Measurements from ENCODE around the gene SPTB.

Gene SPTB

DNA sequence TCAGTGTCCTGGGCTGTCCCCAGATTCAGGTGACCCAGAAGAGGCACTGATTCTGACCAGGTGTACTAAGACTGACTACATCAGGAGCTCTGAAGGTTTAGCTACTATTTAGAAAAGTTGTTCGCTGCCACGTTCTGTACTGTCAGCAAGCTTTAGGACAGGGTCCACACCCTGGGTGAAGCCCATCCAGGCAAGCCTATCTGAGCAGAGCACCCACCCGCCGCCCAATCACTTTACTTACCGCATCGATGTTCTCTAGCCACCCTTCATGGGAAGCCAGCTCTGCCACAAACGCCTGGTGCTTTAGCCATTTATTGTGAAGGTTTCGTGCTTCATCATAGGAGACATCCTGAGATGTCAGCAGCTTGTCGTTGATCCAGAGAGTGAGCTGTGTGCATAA is 95.7 kb downstream of the SPTB start:
- no peak for DNase-seq

DNA sequence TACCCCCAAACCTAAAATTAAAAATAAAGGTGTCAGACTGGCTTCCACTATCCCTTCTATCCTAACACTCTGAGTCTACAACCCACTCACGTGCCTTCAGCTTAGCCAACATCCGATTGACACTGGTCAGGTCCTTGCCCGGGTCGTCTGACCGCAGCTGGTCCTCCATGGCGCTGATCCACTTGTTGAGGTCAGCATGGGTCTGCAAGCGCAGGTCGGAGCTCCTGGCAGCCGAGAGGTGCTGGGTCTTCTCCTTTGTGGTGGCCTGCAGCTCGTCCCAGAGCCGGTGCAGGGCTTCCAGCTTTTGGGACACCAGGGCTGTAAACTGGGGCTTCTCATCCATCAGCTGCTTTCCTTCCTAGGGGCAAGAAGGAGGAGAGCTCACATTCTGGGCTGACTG is 97.5 kb downstream of the SPTB start:
- DNase-seq = no peak

DNA sequence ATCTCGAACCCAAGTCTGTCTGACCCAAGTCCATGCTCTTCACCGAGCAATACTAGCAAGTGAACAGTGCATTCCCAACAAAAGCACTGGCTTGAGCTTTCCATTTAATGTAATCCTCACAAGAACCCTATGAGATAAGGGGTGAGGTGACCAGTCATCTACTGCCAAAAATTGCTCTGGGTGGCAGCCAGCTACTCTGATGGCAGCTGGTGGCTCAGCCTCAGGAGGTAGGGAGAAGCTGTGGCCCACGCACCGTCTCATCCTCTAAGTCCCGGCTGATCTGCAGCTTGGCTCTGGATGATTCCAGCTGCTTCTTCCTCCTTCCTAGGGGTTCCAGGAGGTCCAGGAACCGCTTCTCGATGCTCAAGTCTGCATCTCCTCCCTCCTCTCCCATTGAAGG is 100.2 kb downstream of the SPTB start:
- no peak for DNase-seq

DNA sequence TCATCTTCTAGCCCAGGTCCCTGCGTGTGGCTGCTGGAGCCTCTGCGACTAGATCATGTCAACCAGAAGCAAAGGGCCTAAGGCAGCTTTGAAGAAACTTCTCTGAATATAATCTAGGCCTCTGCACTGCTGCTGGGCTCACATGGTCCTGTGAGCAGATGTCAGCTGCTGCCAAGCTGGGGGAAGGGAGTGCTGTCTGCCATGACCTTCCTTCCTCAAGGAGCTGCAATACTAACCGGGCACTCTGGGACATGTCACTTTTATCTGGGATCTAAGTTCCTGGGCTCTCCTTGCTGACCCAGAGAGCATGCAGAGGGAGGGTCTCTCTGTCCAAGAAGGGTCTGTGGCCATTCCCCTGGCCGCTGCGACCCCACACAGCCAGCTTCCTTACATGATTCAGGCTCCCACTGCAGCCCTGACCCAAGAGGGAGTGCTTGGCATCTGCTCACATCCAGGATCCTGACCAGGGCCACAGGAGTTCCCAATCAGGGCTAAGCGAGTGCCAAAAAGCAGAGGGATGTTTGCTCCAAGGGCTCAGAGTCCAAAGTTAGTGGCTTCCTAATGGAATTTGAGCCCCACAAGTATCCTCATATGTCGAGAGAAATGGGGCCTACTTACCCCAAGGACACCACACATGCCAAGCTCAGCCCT is 101.5 kb downstream of the SPTB start:
- no peak for DNase-seq

DNA sequence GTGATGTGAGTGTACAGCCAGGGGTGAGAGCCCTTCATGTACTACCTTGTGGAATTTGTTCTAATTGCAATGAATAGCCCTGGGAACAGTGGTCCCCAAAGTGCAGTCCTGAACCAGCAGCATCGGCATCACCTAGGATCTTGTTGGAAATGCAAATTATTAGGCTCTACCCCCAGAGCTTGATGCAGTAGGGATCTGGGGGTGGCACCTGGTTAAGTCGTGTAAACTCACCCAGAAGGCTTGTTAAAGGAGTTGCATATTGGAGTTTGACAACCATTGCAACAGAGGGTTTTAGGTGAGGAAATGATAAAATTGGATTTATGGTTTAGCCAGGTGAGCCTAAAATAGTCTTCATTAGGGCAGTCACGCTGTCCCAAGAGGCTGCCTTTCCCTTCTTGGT is 102.2 kb downstream of the SPTB start:
- no peak for DNase-seq

DNA sequence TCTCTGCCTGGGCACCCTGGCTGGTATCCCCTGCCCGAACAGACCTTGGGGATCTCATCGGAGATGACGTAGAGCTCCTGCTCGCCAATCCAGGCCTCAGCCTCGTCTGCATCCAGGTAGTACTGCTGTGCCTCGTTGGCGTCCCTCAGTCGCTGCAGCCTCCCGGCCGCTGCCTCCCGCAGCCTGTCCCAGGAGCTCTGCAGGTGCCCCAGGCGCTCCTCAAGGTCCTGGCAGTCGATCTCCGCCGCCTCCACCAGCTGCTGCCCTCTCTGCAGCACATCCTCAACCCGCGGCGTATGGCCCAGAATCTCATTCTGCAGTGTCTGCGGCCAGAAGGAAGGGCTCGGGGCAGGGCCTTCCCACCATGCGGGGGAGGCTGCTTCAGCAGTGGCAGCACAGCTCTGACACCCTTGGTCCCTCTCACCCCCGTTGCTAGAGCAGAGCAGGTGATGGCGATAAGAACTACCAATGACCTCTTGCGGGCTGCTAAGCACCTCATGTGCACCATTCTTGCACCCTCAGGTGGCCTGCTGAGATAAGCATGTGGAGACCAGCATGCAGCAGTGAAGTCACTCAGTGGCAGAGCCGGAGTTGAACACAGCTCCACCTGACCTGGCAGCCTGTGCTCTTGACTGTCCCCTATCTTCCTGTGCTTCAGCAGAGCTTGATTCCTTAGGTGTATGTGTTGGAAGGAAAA is 104.5 kb downstream of the SPTB start:
- no peak for DNase-seq

DNA sequence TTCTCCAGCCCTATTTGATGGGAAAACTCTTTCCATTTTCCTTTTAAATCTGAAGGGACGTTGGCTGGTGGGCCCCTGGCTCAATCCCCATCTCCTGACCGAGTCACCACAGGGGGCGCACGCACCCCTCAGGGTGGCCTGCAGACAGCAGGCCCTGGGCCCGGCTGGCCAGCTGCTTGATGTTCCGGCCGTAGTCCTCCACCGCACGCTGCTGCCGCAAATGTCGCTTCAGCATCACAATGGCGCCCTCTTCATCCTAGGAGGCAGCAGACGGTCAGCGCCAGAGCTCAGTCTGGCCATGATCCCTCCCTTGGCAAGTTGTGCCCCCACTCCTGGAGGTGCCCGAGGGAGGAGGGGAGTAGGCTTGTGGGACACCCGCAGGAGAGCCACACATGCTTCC is 105.4 kb downstream of the SPTB start:
- no peak for DNase-seq

DNA sequence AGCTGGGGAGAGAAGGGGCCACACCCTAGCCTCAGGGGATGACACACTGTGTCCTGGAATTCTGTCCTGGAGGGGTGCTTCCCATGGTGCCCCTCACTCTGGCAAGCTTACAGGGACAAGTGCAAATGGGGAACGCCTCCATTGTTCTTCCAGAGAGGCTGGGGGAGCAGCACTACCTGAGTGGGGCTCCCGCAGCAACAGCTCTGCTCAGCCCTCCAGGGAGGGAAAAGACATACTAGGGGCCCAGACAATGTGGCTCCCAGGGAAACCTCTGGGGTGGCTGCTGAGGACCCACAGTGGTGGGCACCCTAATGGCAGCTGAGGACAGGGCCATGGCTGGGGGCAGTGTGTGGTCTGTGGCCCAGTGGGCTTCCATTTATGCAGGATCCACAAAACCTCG is 106.1 kb downstream of the SPTB start:
- no peak for DNase-seq

DNA sequence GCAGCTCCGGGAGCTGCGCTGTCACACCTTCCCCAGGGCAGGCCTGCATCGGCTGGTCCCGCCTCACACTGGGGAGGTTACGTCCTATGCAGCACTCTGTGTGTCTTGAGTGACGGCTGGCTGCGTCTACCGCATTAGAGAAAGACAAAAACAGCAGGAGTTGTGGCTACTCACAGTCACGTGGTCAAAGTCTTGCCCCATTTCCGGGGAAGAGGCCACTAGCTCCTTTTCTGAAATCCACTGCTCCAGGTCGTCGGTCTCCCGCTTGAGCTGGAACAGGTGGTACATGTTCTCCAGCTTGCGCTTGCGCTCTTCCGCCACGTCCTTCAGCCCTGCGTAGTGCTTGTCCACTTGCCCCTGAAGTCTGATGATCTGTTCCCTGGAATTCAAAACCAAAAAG is 106.7 kb downstream of the SPTB start:
- no peak for DNase-seq

DNA sequence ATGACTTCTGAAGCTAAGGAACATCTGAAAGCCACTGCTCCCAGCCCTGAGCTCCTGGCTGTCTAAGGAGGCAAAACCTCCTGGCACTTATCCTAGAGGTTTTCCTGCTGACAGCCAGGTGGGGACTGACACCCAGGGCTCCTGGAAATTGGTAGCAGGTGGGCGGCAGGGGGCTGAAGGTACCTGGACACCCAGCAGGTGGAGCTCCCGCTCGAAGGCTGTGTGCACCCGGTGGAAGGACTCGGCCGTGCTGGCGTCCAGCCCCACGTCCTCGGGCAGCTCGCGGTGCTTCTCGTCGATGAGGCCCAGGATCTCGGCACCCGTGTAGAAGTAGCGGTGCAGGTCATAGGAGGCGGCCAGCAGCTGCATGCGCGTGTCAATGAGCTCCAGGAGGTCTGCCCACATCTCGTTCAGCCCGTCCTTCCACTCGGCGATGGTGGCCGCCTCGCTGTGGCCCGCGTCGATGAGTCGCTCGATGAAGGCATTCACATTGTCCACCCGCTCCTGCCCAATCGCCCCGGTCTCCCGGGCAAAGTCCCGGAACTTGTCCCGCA is 107.2 kb downstream of the SPTB start:
- no peak for DNase-seq

DNA sequence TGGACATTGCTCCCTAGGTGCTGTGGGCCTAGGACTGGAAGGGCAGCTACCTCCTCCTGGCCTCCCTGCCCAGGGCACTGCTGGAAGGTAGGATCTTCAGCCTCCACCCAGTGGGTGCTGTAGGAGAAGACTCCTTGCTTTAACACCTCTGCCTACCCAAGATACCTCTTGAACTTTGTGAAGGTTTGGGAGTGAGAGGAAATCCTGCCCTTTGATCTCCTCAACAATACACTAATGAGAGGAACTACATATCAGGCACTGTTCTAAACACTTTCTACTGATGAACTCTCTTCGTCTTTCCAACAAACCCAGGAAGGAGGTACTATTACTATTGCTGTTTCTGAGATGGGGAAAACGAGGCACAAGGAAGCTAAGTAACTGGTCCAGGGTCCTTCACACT is 108.5 kb downstream of the SPTB start:
- no peak for DNase-seq

DNA sequence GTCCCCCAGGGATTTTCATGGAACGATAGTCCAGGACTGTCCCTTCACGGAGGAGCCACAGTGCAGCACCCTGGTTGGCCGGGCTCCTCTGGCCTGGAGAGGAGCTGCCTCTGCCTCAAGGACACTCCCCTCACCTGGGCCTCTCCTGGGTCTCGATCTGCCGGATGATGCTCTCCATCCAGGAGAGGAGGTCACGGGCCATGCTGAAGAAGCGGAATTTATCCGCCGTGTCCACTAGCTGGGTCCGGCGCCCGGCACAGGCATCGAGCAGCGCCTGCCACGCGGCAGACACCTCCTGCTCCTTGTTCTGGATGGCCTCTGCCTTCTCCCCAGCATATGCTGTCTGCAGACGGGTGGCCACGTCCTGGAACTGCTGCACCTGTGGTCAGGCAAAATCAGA is 109.0 kb downstream of the SPTB start:
- DNase-seq = no peak

DNA sequence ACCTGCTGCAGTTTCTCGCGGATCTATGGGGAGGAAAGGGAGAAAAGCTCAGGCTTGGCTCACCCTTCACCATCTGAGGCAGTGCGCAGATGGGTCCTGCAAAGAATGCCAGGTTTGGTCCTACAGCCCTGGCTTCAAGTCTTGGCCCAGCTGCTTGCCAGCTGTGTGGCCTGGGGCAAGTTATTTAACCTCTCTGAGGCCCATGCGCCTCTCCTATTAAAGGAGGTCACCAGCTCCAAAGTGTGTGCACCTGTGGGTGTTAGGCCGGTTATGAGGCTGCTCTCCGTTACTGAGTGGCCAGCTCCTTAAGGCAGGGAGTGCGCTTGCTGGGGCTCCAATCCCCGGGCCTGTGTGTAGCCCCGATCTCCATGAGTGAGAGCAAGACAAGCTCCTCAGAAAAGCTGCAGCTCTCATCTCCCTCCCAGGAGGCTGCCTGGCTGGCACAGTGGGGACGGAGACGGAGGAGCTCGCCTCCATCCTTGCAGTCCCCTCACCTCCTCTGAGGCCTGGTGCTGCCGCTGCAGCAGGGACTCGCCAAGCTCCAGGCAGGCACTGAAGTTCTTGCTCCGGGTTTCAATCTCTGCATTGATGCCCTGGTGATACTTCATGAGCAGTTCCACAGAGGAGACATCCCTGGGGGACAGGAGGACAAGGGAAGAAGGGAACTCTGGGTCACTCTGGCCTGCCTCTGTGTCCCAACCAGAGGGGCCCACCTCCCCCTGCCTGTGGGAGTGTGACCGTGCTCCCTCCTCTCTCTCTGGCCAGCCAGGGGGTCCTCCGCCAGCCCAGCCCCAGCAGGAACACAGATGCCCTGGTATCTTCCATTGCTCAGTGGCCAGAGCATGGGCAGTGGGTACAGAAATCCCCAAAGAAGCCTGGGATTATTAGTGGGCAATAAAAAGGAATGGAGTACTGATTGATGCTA is 110.3 kb downstream of the SPTB start:
- no peak for DNase-seq

DNA sequence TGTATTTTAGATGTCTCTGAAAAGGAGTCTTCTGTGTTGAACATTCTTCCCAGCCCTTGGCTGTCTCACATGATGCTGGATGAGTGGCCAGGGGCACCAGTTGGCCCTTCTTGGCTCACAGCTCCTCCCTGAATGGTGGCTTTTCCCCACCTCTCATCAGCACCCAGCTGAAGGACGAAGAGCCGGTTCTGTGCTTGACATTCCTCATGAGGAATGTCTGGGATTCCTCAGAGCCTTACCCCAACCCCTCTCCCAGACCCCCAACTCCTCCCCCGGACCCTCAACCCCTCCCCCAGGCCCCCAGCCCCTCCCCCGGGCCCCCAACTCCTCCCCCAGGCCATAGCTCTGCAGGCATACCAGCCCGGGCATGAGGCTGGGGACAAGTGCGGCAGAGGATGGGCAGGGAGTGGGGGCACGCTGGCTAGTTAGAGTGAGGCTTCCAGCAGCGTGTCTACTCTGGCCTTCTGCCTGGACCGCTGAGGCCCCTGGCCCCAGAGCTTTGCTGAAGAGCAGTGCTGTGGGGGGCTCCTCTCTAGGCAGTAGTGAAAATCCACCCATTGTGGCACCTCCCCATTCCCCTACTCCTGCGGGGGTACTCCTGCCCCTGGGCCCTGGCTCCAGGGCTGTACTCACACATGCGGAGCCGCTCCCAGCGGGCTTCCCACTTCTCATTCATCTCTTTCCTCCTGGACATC is 111.2 kb downstream of the SPTB start:
- DNase-seq = no peak

DNA sequence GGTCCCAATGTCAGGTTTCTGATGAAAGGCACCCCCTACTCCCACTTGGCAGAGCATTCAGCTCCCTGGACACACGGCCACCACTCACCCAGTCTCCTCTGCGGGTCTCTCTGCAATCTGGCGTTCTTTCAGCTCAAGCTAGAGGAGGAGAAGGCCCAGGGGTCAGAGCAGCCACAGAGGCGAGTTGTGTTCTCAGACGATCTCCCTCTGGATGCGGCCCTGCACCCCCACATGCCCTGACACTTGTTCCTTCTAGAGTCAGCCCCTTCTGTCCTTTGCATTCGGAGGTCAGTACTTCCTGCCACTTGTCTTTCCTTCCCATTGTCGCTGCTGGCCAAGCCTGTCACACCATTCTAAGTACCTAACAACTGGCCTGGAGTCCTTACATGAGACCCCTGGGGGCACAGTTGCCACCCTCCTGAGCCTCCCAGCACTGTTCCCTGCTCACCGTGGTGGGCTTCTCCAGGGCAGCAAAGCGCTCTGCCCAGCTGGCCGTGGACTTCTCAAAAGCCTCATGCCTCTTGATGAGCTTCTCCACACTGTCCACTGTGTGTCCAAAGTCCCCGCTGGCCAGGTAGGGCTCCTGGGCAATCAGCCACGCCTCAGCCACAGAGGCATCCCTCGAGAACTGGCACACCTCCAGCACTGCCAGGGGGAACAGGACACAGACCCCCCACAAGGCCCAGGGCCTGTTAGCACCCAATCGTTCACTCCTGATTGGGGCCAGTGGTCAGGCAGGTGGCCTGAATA is 112.3 kb downstream of the SPTB start:
- DNase-seq = no peak

DNA sequence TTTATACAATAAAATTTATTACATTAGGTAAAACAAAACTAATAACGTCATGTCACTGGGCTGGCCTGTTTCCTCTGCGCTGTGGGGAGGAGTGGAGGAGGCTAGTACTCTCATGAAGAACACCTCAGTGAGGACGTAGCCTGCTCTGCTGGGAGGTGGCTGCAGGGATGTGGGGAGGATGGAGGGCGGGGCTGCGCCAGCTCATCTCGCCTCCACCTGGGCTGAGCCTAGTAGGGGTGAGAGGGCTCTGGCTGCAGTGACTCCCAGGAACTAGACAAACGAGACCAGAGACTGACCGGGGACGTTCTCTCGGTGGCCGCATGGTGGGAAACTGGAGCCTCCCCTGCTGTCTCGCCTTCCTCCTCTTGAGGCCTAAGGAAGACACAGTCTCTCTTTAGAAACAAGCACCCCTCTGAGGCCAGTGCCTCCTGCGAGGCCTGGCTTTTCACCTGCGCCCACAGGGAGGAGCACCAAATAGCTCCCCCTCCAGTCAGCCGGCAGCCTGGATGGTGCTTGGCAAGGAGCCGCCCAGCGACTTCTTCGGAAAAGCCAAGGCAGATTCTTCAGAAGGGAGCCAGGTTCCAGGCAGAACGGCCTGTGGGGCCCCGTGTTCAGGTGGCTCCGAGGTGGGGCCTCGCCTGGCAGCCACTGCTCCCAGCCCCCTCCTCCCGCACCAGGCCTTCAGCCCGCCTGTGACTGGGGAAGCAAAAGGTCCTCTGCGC is 113.1 kb downstream of the SPTB start:
- no peak for DNase-seq

DNA sequence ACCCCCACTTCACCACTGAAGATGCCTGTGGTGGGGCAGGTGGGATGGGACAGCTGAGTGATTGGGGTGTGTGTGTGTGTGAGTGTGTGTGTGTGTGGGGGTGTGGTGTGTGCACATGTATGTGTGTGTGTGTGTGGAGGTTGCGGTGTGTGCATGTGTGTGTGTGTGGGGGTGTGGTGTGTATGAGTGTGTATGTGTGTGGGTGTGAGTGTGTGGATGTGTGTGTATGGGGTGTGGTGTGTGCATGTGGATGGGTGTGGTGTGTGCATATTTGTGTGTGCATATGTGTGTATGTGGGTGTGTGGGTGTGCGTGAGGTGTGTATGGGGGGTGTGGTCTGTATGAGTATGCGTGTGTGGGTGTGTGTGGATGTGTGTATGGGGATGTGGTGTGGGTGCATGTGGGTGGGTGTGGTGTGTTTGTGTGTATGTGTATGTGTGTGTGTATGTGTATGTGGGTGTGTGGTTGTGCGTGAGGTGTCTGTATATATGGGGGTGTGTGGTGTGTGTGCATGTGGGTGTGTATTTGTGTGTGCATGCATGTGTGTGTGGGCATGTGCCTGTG is 113.9 kb downstream of the SPTB start:
- DNase-seq = no peak

DNA sequence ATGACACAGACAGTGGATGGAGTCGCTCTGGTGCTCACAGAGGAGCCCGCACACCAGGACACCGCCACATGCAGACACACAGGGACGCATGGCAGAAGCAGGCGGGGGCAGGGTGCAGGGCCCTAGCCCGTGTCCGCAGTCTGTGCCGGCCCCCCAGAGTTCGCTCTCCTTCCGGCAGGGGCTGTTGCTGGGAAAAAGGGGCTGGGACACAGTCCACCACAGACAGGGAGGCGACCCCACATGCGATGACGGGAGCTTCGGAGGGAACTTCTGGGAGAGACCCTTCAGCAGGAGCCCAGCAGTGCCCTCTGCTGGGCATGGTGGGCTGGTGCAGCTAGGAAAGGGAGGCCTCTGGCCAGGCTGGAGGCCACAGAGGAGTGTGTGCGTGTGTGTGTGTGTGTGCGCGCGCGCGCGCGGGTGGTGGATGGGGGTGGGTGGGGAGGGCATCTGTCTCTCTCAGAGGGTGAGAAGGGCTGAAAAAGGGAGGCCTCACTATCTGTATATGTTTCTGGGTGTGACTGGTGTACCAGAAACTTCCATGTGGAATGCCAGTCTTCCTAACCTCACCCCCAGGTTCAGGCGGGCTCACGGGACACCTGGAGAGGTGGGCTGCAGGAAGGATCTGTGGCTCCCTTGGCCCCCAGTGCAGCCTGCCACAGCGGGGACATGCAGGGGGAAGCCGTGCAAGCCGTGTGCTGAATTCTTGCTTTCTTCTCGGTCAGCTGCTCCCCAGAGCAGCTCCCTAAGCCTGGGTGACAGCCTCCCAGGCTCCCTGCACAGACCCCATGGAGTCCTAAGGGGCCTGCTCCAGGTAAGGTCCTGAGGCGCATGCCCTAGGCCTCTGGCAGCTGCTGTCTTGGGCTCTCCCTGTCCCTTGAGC is 114.8 kb downstream of the SPTB start:
- peak; percentile 81 for DNase-seq

DNA sequence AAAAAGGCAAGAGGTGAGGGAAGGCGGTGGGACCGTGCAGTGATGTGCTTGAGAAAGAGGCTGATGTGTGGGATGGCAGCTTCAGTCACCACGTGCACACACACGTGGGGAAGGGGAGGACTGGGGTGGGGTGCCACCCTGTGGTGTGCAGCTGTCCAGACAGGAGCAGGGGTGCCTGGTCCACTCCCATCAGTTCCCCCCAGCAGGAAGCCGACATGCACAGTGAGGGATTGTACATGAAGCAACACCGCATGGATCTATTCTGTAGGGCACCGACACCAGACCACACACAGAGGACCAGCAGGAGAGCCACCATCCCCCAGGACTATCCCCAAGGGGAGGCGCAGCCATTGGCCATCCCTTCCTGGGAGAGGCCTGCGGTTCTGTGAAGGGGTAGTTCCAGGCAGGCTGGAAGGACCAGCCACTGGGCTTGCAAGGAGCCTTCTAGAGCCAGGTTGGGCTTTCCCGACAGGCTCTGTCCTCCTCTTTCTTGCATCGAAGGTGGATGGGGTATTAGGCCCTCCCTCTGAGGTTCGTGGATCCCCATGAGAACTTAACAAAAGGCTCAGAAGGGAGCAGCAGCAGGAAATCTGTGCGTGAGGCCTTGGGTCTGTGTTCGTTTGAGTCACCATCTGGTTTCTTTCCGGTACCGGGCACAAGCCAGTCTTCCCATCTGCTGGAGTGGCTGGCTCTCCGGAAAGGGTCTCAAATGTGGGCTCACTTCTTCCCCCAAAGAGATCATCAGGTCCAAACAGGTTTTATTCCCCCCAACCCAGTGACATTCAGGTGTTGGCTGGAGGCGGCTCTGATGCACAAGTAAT is 115.7 kb downstream of the SPTB start:
- DNase-seq = peak; percentile 62

Measured in fibroblast of upper back skin (primary cell).